Measurements from ENCODE around the gene MIOX. TPM values are rescaled to one million over a fixed set of nuclear protein-coding genes. Genes with fewer than 3 reads are reported as not detected.

MIOX gene
- total and polyA plus RNA-seq, 9 of the 15 experiments (the other 6 are each of a cell fraction or from before 2014, with no cell fraction given) = 0.08 TPM; not detected in 8

- TF ChIP-seq CUX1 (CRISPR knock-in tag; IDR thresholded peaks at IDR 0.05) (no peak), LARP7 (IDR thresholded peaks at IDR 0.05) (no peak), ZKSCAN3 (CRISPR knock-in tag; IDR thresholded peaks at IDR 0.05) (no peak), NFYB (IDR thresholded peaks at IDR 0.05; ENCODE audit: extremely low read depth, insufficient read length) (no peak), POLR2B (IDR thresholded peaks at IDR 0.05; ENCODE audit: low read depth, partially characterized antibody) (no peak), ZNF274 (IDR thresholded peaks at IDR 0.05; ENCODE audit: borderline replicate concordance, low read depth, low read length) (no peak), CBX3 (IDR thresholded peaks at IDR 0.05; ENCODE audit: borderline replicate concordance in 1 of 2, low read length in 2 of 2) (no peak)
Measured at GRCh38 chr22:50522208-50522805, 35.6 kb downstream of the MIOX start (continued).
